Inflammatory macrophage (primary cell): ENCODE results near the gene ALX3.
"Not testable (repeated sequence)": the region's sequence is repeated elsewhere in the genome, so short reads cannot be mapped to it uniquely, and the experiment has no call there.

Source experiments
- DNase-seq, 2 donors: peaks; one replicate each; pipeline ENCODE4 v3.0.0-alpha.2; 2020 to 2022

ALX3 gene

GRCh38 chr1:110088739-110089316 is 18.4 kb upstream of the ALX3 start:
- no peak for DNase-seq

GRCh38 chr1:110087812-110088738 is 17.6 kb upstream of the ALX3 start:
- DNase-seq, result peak; percentile 58 to 62

- no peak for DNase-seq
Observed at GRCh38 chr1:110086961-110087360, 16.5 kb upstream of the ALX3 start.

- no peak for DNase-seq
Observed at GRCh38 chr1:110085671-110086070, 15.2 kb upstream of the ALX3 start.

- DNase-seq, result peak; percentile 67 to 75
Observed at GRCh38 chr1:110084227-110085078, 14.0 kb upstream of the ALX3 start.

- DNase-seq, result no peak
Observed at GRCh38 chr1:110083866-110084226, 13.4 kb upstream of the ALX3 start.

- DNase-seq, result peak in 1 of 2 donors; percentile 22
Observed at GRCh38 chr1:110083061-110083865, 12.8 kb upstream of the ALX3 start.

- DNase-seq, result no peak
Observed at GRCh38 chr1:110082477-110082876, 12.0 kb upstream of the ALX3 start.

GRCh38 chr1:110081061-110081460 is 10.6 kb upstream of the ALX3 start:
- DNase-seq, result no peak

GRCh38 chr1:110079995-110080394 is 9.5 kb upstream of the ALX3 start:
- DNase-seq, result not testable (repeated sequence)

GRCh38 chr1:110076789-110077500 is 6.5 kb upstream of the ALX3 start:
- no peak for DNase-seq

GRCh38 chr1:110074166-110074565 is 3.7 kb upstream of the ALX3 start:
- peak in 1 of 2 donors; percentile 23 for DNase-seq

- no peak for DNase-seq
Observed at GRCh38 chr1:110070282-110070669, 196 bp downstream of the ALX3 start.

GRCh38 chr1:110069404-110070281 is 829 bp downstream of the ALX3 start:
- DNase-seq, result no peak

GRCh38 chr1:110068646-110069403 is 1.6 kb downstream of the ALX3 start:
- DNase-seq, result peak in 1 of 2 donors; percentile 13

GRCh38 chr1:110067893-110068645 is 2.4 kb downstream of the ALX3 start:
- peak in 1 of 2 donors; percentile 29 for DNase-seq

- no peak for DNase-seq
Observed at GRCh38 chr1:110067479-110067892, 3.0 kb downstream of the ALX3 start.

- DNase-seq, result no peak
Observed at GRCh38 chr1:110065841-110066240, 4.6 kb downstream of the ALX3 start.
